GM13977 (cell line): ENCODE data around the gene CCDC142.
A peak's percentile ranks its signal among the peaks of the same experiment; 100 is the strongest.

ENCODE experiments used
- DNase-seq: peaks from one replicate; pipeline ENCODE4 v3.0.0; 2012; ENCODE audit warnings: low spot score
- in situ Hi-C: fragments of 300-500 bp; cut with MboI; formaldehyde crosslinking; loops from one replicate; pipeline ENCODE4 v1.12.0; 2022; ENCODE audit warnings: low sequenced_read_pairs, low pct_unique_long_range_greater_than_20kb, mixed read lengths, inconsistent platforms; ENCODE audit not compliant: unreplicated experiment
- TF ChIP-seq, protein P1 (sequence below): IDR thresholded peaks from 2 replicates; pipeline ENCODE4 v1.5.1; 2012; ENCODE audit warnings: mild to moderate bottlenecking, control low read depth; ENCODE audit not compliant: insufficient read depth; ENCODE audit errors: extremely low read depth, missing control alignments

Gene CCDC142

GRCh38 chr2:74482801-74483674, at the start of gene CCDC142, which contains the start of gene TTC31:
Gene CCDC142 (minus strand): TSS chr2:74482998. CDS start chr2:74482837, 161 bp downstream.
Gene TTC31 (plus strand): TSS chr2:74483081. CDS start chr2:74483096, 15 bp downstream.
- TF ChIP-seq, protein P1, sequence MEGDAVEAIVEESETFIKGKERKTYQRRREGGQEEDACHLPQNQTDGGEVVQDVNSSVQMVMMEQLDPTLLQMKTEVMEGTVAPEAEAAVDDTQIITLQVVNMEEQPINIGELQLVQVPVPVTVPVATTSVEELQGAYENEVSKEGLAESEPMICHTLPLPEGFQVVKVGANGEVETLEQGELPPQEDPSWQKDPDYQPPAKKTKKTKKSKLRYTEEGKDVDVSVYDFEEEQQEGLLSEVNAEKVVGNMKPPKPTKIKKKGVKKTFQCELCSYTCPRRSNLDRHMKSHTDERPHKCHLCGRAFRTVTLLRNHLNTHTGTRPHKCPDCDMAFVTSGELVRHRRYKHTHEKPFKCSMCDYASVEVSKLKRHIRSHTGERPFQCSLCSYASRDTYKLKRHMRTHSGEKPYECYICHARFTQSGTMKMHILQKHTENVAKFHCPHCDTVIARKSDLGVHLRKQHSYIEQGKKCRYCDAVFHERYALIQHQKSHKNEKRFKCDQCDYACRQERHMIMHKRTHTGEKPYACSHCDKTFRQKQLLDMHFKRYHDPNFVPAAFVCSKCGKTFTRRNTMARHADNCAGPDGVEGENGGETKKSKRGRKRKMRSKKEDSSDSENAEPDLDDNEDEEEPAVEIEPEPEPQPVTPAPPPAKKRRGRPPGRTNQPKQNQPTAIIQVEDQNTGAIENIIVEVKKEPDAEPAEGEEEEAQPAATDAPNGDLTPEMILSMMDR, result peak; percentile 95
- peak; percentile 93 for DNase-seq
- in situ Hi-C loops, result loop anchor here (25.0 kb wide), 1 partner anchor 104 kb away; no protein-coding TSS in a partner anchor

GRCh38 chr2:74532222-74532621, 49.4 kb upstream of the CCDC142 start:
- in situ Hi-C loops, result no loop called here
- peak; percentile 62 for DNase-seq
- TF ChIP-seq, protein P1, result peak; percentile 45

DNA sequence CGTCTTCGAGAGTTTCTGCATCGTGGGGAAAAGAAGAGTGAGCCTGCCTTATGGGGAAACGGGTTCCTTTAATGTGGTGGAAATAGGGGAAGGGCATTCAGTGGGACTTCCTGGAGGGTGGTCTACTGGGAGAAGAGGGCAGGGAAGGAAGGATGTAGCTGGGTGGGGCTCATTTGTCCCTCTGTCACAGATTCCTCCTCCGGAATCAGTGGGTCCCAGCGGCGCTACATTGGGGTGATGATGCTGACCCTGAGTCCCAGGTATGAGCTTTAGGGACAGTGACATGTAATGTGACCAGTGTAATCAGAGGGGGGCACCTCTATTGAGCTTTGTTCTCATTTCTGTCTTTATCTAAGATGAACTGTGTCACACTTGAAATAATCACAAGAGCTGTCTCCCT, 48.9 kb upstream of the CCDC142 start:
- in situ Hi-C loops, result no loop called here
- DNase-seq, result no peak
- TF ChIP-seq, protein P1, result no peak

- in situ Hi-C loops, result no loop called here
- TF ChIP-seq, protein P1, result no peak
- DNase-seq, result peak; percentile 89
Measured at GRCh38 chr2:74530239-74531187, 47.7 kb upstream of the CCDC142 start.

DNA sequence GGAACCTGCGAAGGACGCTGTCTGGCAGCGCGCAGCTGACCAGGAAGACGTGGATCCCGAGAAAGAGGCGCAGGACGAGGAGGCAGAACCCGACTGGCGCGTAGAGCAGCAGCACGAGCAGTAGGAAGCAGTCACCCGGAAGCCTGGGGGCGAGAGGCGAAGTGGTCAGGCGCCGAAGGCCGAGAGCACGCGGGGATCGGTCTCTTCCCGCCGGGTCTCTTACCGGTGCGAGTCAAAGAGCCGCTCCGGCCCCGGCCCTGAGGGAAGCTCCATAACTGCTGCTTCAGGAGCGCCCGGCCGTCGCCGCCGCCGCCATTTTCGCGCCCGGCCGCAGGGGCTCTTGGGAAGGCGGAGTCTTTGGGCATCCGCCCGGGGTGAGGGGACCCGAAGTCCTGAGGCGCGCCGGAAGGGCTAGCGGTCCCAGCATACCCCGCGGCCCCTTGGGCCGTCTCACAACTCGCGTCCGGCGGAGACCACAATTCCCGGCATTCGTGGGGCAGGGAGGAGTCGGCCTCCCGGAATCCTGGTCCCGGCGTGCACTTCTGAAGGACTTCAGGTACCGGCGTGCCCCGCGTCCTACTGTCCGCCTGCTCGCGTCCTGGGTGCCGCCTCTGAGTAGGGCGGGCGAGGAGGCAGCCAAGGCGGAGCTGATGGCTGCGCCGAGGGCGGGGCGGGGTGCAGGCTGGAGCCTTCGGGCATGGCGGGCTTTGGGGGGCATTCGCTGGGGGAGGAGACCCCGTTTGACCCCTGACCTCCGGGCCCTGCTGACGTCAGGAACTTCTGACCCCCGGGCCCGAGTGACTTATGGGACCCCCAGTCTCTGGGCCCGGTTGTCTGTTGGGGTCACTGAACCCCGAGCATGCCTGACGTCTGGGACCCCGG, 46.8 kb upstream of the CCDC142 start, which contains the start of the genes AUP1 and HTRA2:
TSS of gene AUP1 (minus strand) at position 350 of the 882 bp plus-strand sequence. CDS start at position 273, 77 bp downstream.
TSS of gene HTRA2 (plus strand) at position 577 of the 882 bp plus-strand sequence. CDS start at position 651, 74 bp downstream.
- TF ChIP-seq, protein P1, result no peak

More for the DNA sequence above, 46.8 kb upstream of the CCDC142 start, which contains the start of the genes AUP1 and HTRA2:
- in situ Hi-C loops, result no loop called here
- peak; percentile 98 for DNase-seq
